DMS53 treated with DMSO at 0.1 percent for 48 hours (cell line): ENCODE data around the gene TMEM219.

Experiments used
- DNase-seq: peaks from one replicate; lab custom pipeline; 2025; ENCODE audit not compliant: unreplicated experiment; lab: John Stamatoyannopoulos, UW

TMEM219 gene

GRCh38 chr16:29978564-29979270 is 16.8 kb downstream of the TMEM219 start:
- no peak for DNase-seq

DNA sequence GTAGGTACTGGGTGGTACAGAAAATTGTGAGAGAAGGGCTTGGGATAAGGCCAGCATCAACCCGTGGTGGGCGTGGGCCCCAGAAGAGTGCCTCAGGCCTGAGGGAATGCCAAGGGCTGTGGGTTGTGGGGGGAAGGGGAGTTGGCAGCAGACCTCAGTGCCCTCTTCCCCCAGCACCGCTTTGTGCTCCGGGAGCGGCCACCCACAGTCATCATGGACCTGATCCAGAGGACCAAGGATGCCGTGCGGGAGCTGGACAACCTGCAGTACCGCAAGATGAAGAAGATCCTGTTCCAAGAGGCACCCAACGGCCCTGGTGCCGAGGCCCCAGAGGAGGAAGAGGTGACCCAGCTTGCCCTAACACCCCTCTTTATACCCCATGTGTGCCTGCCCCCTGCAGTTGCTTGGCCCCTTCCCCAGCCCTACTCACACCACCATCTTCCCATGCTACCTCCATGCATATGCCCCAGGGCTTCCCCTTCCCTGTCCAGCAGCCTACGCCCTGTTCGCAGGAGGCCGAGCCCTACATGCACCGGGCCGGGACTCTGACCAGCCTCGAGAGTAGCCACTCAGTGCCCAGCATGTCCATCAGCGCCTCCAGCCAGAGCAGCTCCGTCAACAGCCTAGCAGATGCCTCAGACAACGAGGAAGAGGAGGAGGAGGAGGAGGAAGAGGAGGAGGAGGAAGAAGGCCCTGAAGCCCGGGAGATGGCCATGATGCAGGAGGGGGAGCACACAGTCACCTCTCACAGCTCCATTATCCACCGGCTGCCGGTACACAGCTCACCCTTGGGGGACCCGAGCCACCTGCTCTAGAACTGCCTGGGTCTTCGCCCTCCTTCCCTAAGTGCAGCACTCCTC is 20.9 kb downstream of the TMEM219 start:
- DNase-seq, result no peak

- DNase-seq, result no peak
Observed at GRCh38 chr16:29983420-29984136, 21.7 kb downstream of the TMEM219 start.

- DNase-seq, result no peak
Observed at GRCh38 chr16:29984137-29984763, 22.4 kb downstream of the TMEM219 start.

GRCh38 chr16:29984764-29985147 is 22.9 kb downstream of the TMEM219 start:
- DNase-seq, result no peak

- DNase-seq, result no peak
Observed at GRCh38 chr16:29985271-29985811, 23.5 kb downstream of the TMEM219 start.

- DNase-seq, result no peak
Observed at GRCh38 chr16:29986231-29986630, 24.4 kb downstream of the TMEM219 start.

GRCh38 chr16:29986931-29987330 is 25.1 kb downstream of the TMEM219 start:
- no peak for DNase-seq

DNA sequence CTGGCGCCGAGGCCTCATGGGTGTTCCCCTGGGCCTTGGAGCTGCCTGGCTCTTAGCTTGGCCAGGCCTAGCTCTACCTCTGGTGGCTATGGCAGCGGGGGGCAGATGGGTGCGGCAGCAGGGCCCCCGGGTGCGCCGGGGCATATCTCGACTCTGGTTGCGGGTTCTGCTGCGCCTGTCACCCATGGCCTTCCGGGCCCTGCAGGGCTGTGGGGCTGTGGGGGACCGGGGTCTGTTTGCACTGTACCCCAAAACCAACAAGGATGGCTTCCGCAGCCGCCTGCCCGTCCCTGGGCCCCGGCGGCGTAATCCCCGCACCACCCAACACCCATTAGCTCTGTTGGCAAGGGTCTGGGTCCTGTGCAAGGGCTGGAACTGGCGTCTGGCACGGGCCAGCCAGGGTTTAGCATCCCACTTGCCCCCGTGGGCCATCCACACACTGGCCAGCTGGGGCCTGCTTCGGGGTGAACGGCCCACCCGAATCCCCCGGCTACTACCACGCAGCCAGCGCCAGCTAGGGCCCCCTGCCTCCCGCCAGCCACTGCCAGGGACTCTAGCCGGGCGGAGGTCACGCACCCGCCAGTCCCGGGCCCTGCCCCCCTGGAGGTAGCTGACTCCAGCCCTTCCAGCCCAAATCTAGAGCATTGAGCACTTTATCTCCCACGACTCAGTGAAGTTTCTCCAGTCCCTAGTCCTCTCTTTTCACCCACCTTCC is 25.6 kb downstream of the TMEM219 start:
- DNase-seq, result no peak

- no peak for DNase-seq
Observed at GRCh38 chr16:29988346-29989075, 26.6 kb downstream of the TMEM219 start.

DNA sequence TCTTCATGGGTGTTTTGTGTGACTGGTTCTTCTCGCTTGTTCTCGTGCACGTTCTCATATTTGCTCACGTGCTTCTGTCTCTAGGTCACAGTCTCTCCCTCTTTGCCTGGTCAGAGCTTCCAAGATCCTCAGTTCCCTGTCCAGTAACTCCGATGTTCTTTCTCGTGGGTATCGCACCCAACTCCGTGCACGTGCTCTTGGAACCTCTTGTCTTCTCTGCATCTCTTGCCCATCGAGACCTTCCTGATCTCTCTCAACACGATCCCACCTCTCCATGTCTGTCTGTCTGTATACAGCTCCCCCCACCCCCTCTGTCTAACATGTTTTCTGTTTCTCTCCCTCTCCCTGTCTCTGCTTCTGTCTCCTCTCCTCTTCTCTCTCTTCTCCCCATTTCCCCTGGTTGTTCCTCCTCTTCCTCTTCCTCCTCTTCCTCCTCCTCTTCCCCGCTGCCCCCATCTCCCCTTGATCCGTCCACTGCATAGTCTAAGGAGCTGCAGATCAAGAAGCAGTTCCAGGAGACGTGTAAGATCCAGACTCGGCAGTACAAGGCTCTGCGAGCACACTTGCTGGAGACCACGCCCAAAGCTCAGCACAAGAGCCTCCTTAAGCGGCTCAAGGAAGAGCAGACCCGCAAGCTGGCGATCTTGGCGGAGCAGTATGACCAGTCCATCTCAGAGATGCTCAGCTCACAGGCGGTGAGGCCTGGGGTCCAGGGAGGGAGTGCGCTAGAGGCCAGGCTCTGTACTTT is 27.4 kb downstream of the TMEM219 start:
- DNase-seq, result no peak

- no peak for DNase-seq
Observed at GRCh38 chr16:29990034-29990433, 28.2 kb downstream of the TMEM219 start.

GRCh38 chr16:29990883-29991570 is 29.1 kb downstream of the TMEM219 start:
- DNase-seq, result no peak

DNA sequence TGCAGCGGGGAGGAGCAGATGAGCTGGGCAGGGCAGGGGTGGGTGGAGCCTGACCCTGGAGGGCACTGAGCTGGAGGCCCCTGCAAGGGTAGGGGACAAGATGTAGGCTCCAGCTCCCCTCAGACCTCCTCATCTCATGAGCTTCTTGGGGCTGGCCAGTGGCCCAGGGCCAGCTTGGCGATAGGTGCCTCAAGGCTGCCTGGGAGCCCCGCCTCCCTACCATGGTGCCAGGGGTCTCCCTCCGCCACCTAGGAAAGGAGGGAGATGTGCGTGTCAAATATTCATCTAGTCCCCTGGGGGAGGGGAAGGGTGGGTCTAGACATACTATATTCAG is 29.7 kb downstream of the TMEM219 start:
- no peak for DNase-seq

DNA sequence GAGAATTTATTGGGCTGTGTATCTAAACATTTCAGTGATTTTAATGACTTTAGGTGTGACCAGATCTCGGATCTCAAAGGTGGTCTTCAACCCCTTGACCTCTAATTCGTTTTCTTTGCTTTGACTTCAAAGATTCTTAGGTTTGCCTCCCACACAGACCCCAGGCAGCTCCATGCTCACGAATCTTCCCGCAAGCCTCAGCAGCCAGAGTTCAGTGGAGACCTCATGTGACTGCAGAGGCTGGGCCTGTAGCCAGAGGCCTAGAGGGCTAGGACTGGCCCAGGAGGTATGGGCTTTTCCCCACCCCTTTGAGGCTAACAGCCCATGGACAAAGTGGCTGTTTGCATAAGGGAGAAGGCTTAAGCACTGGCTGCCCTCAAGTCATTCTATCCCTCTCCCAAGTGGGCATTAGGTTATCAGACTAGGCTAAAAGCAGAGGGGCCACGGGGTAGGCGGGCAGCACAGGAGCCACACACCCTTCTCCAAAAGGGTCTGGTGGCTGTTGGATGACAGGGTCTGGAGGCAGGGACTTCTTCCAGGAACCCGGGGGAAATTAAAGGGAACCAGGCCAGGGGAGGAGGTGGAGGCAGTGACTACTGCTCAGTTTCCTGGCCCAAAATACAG is 30.6 kb downstream of the TMEM219 start:
- DNase-seq, result no peak

DNA sequence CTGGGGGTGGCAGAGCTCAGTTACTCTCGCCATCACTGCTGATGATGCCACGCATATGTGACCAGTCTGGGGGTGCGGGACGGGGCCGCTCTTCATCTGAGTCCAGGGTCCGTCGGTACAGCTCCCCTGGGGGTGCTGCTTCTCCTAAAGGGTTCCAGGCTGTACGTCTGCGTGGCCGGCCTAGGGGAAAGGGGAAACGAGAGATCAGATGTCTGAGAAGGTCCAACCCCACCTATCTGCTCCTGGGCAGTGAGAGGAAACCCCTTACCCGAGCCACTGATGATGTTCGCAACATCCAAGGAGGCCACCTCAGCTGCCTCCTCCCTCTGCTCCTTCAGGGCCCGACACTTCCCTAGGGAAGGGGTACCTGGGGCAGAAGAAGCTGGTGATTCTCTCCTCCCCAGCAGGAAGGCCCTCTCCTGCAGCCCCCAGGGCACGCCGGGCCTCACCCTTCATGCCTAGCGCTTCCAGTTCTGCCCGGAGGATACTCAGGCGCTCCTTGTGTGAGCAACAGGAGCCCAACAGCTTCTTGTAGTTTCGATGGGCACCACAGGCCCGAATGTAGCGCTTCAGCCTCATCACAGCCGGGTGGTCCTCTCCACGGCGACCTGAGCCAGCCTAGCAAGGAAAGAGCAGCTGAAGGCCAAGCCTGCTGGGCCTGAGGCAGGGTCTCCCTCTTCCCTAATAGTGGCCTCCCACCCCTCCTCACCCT is 31.5 kb downstream of the TMEM219 start:
- DNase-seq, result no peak

DNA sequence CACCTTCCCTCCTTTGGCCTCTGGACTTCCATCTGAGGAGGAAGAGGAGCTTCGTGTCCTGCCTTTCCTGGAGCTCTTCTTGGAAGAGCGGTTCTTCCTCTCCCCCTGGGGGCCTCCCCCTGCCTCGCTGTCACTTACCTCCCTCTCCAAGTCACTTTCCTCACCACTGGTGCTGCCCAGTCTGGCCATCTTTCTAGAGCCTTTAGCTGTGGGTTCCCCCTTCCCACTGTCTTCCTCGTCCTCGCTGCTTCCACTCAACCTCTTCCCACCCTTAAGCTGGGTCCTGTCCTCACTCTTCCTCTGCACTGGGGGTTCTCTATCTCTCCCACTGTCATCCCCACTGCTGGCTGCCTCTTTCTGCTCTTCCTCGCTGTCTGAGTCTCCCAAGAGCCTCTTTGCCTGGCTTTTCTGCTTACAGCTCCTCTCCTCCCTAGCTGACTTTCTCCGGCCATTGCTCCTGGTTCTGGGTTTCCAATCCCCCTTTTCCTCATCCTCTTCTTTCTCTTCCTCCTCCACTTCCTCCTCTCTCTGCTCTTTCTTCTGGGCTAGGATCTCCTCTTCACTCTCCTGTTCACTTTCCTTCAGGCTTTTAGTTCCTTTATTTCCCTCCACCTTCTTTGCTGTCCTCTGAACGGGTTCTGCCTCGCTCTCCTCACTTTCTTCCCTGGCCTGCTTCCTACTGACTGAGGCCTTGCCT is 32.2 kb downstream of the TMEM219 start:
- DNase-seq, result no peak
